ENCODE data around the gene SCO1.

The SCO1 gene

DNA sequence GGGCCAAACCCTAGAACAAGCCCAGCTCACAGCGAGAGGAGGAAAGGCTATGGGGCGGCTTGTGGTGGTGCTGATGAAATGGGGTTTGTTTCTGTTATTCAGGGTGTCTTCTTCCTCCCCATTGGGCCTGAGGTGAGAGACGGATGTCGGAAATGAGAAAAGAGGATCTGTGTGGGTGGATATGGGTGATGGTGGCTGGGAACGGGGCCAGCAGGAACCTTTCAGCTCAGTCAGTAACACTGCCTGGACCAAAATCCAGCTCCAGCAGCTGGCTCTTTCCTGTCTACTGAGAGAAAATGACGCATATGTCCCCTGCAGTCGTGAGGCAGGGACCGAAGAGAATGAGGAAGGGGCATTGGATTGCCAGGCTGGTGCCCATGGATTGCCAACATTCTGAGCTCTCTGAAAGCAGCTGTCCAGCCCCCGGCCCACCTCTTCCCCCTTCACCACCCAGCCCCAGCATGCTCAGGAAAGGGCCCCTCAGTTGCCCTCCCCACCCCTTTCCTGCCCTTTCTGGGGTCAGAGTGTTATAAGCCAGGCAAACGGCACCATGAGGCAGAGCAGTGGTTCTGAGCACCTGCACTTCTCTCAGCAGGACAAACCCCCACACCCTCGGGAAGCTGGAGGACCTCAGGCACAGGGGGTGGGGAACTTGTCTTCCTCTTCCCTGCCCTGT, 44.2 kb downstream of the SCO1 start:
- no peak for DNase-seq (ENCODE audit: low spot score)

GRCh38 chr17:10651927-10652326, 45.4 kb downstream of the SCO1 start:
- DNase-seq (ENCODE audit: low spot score), result no peak

DNA sequence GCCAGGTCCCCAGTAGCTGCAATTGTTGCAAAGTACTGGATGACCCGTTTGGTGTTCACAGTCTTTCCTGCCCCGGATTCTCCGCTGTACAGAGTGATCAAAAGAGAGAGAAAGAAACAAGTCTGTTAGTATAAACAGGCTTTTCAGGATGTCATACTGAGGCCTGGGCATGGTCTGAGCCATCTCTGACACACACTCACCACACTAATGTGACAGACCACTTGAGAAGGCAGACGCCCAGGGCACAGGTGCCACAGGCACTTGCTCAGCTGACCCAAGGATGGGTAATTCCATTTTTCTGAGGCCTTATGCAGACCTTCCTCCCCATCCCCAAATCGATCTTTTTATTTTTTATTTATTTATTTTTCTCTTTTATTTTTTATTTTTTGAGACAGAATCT, 47.7 kb downstream of the SCO1 start:
- DNase-seq (ENCODE audit: low spot score), result no peak

DNA sequence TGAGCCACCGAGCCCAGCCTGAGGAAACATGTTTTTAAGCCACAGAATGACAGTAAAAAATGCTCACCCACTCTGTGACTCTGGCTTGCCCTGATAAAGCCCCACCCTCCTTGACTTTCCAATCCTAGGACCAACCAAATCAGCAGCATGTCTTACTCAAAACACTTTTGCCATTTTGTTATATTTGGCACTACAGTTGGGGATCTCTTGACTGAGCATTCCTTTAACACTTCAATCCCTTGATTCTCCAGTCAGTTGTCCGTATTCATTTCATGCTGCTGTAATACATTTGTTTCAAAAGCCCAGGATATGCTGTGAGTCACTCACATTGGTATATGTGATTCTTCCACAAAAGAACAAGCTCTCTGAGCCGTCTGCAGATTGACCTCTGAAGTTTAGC, 48.4 kb downstream of the SCO1 start:
- no peak for DNase-seq (ENCODE audit: low spot score)

- DNase-seq (ENCODE audit: low spot score), result no peak
Measured at GRCh38 chr17:10648381-10648780, 49.0 kb downstream of the SCO1 start.

DNA sequence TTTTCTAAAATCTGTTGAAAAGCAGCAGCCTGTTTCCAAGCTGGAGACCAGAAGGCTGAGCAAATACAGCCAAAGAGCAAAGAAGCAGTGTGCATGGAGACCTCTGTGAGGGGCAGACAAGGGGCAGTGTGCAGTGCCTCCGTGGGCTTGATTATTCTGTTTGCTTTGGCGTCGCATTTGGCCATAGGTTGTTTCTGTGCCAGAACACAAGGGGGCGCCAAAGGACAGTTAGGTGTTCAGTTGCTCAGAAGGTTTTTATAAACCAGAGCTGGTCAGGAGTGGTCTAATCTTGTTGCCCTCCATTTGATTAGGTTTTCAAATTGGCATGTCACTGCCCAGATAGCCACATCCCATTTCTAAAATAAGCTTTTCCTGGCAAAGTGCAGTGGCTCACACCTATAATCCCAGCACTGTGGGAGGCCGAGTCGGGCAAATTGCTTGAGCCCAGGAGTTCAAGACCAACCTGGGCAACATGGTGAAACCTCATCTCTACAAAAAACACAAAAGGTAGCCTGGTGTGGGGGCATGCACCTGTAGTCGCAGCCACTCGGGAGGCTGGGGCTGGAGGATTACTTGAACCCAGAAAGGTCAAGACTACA, 50.8 kb downstream of the SCO1 start:
- DNase-seq (ENCODE audit: low spot score), result peak; percentile 69

DNA sequence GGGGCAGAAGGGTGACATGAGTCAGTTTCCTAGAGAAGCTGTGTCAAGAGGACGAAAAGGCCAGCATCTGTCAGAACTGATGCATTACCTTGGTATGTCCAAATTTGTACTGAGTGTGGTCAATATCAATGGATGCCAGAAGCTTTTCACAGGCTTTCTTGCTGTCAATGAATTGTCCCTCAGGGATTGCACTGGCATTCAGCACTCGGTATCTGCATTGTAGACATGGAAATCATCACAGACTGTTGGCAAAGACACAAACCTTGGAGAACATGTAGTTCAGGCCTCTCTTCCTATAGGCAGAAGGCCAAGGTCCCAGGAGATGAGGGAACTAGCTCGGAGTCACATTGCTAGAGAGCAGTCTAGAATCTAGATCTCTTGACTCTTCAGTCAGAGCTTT, 56.9 kb downstream of the SCO1 start:
- no peak for DNase-seq (ENCODE audit: low spot score)

DNA sequence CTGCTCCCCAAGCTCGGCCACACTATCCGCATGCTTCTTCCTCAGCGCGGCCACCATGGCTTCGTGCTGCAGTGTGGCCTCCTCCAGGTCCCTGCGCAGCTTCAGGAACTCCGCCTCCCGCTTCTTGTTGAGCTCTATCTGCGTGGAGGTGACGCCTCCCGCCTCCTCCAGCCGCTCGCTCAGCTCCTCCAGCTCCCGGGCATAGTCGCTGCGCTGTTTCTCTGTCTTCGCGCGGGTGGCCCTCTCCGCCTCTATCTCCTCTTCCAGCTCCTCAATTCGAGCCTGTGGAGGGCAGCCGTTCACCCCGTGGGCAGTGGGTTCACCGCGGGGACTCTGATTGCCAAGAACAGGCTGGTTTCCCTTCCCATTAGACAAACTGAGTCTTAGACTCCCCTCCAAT, 59.2 kb downstream of the SCO1 start:
- no peak for DNase-seq (ENCODE audit: low spot score)

DNA sequence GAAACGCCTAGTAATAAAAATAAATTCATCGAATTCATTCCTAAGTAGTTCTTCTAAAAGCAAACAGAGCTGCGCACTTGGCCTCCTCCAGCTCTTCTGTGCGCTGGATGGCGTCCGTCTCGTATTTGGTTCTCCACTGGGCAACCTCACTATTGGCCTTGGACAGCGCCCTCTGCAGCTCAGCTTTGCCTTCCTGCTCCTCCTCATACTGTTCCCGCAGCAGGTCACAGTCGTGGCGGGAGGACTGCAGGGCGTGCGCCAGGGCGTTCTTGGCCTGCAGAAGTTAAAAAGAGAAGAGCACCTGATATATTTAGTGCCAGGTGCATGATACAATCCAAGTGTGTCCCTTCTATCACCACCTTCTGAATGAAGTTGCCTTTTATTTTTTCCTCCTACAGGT, 62.0 kb downstream of the SCO1 start:
- no peak for DNase-seq (ENCODE audit: low spot score)

DNA sequence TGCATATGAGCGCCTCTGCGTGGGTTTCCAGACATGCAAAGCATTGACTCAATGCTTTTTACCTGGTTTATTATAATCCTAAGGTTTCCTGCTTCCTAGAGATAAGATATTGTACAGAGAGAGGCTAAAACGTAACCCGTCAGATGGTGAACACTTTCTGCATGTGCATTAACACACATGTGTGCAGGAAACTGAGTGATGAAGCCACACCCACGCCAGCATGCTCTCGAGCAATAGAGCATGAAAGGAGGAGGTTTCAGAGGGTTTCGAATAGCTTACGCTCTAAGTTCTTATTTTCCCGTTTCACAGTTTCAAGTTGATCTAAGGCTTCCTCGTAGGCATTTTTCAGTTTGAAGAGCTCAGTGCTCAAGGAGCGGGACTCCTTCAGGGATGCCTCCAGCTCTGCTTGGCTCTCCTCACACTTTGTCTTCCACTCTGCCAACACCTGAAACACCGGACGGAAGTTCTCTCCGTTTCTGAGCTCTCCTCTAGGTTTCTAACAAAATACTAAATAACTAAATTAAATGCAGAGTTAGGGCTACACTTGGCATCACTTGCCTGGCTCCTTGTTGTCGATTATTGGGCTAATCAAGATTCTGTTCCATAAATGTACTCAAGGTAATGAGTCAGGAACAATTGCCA, 63.5 kb downstream of the SCO1 start:
- DNase-seq (ENCODE audit: low spot score), result no peak

GRCh38 chr17:10631701-10632100, 65.6 kb downstream of the SCO1 start:
- DNase-seq (ENCODE audit: low spot score), result no peak

DNA sequence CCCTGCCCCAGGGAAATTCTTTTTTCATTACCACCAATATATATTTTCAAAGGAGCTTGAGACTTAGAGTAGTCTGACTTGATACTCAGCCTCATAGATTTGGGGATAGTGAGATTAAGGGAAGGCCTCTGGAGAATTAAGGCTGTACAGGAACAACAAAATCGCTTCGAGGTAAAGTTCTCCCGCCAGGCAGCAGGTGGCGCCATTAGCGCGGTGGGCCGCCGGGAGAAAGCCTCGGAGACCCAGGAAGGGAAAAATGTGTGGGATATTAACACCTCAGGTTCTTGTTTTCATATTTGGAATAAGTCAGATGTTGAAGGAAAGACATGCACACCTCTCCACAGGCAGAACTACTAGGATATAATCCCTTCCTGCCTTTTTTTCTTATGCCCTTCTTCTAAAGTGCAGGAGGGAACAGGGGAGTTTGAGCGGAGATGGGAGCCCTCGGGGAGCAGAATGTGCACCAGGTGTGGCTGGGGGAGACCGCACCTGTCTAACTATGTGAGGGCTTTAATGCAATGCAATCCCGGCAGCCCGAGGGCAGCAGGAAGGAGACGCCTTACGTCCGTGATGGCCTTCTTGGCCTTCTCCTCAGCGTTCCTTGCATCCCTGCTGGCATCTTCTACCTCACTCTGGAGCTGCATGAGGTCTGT, 66.2 kb downstream of the SCO1 start:
- no peak for DNase-seq (ENCODE audit: low spot score)

DNA sequence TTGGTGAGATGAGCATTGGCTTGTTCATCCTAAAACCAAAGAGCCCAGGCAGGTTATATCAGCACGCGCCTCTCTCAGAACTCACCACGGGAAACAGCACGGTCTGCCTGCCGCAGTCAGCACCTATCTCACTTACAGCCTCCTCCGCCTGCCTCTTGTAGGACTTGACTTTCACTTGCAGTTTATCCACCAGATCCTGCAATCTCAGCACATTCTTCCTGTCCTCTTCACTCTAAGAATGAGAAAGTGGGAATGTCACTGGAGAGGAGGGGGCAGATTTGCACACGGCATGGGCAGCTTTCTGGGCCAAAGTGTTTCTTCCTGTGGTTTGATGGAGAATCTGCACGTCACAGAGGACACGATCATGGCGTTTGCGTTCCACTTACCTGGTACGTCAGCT, 67.6 kb downstream of the SCO1 start:
- no peak for DNase-seq (ENCODE audit: low spot score)

- DNase-seq (ENCODE audit: low spot score), result no peak
Measured at GRCh38 chr17:10628756-10629155, 68.6 kb downstream of the SCO1 start.

DNA sequence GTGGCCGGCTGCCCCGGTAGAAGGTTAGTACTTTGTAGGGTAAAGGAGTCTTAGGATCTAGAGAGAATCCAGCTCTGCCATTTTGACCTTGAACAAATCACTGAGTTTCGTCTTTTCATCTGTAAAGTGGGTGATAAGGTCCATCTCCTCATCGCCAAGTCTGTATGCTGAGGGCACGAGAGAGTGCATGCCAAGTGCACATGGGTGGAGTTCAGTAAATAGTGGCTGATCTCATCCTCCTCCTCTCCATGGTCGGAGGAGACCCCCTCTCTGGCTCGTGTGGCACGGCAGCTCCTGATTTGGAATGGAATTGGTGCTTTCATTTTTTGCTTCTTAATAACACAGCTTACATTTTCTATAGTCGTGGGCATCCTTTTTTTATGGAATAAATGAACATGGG, 70.9 kb downstream of the SCO1 start:
- DNase-seq (ENCODE audit: low spot score), result no peak

- no peak for DNase-seq (ENCODE audit: low spot score)
Measured at GRCh38 chr17:10624969-10625368, 72.4 kb downstream of the SCO1 start.

DNA sequence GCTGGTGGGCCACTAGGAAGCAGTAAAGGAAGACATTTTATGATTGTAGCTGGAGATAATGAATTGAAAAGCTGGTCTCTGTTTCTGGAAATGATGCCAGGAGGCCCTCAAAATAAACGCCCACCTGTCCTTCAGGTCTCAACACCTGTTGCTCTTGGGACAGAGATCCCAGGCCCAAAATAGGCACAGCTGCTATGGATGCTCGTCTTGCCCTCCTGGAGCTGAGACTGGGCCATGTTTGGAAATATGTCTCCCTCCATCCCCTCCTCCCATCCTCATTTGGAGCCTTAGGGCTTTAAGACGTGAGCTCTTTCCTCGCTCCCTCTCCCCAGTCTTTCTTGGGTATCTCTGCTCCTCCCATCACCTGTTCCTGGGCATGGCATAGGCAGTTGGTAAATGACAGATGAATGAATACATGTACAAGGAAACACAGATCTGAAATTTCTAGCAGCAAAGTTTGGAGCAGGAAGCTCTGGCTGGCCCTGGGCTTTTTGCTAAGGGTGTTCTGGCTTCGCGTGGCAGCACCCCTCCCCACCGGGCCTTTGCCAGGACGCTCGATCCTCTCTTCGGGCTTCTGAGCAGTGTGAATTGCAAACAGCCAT, 73.5 kb downstream of the SCO1 start:
- DNase-seq (ENCODE audit: low spot score), result no peak

- no peak for DNase-seq (ENCODE audit: low spot score)
Measured at GRCh38 chr17:10622617-10623485, 74.5 kb downstream of the SCO1 start.

Measured in CD4-positive, alpha-beta T cell treated with Interleukin-6 at 100 ng/mL for 8 hours (primary cell).